Activated T-cell treated with anti-CD3 and anti-CD28 coated beads, Interleukin-2, amount 50 U/mL, for 24 hours (primary cell): ENCODE results near the gene RRAD.
"Not testable (repeated sequence)": the region's sequence is repeated elsewhere in the genome, so short reads cannot be mapped to it uniquely, and the experiment has no call there.

Experiments
- DNase-seq: peaks from one replicate; pipeline ENCODE4 v3.0.0-alpha.2; 2020
- H3K27ac Mint-ChIP-seq: 2 replicates; pipeline ENCODE4 v1.8.0; 2020; ENCODE audit warnings: mild to moderate bottlenecking, mixed read lengths
- H3K27me3 Mint-ChIP-seq: 2 replicates; pipeline ENCODE4 v1.8.0; 2020; ENCODE audit warnings: mixed read lengths
- H3K36me3 Mint-ChIP-seq: 2 replicates; pipeline ENCODE4 v1.8.0; 2020; ENCODE audit warnings: low read depth, mixed read lengths
- H3K4me1 Mint-ChIP-seq: 2 replicates; pipeline ENCODE4 v1.8.0; 2020; ENCODE audit warnings: low read depth, mixed read lengths
- H3K4me3 Mint-ChIP-seq: 2 replicates; pipeline ENCODE4 v1.8.0; 2020; ENCODE audit warnings: mild to moderate bottlenecking, moderate library complexity, mixed read lengths
- H3K9me3 Mint-ChIP-seq: 2 replicates; pipeline ENCODE4 v1.8.0; 2020; ENCODE audit warnings: mixed read lengths

The RRAD gene

DNA sequence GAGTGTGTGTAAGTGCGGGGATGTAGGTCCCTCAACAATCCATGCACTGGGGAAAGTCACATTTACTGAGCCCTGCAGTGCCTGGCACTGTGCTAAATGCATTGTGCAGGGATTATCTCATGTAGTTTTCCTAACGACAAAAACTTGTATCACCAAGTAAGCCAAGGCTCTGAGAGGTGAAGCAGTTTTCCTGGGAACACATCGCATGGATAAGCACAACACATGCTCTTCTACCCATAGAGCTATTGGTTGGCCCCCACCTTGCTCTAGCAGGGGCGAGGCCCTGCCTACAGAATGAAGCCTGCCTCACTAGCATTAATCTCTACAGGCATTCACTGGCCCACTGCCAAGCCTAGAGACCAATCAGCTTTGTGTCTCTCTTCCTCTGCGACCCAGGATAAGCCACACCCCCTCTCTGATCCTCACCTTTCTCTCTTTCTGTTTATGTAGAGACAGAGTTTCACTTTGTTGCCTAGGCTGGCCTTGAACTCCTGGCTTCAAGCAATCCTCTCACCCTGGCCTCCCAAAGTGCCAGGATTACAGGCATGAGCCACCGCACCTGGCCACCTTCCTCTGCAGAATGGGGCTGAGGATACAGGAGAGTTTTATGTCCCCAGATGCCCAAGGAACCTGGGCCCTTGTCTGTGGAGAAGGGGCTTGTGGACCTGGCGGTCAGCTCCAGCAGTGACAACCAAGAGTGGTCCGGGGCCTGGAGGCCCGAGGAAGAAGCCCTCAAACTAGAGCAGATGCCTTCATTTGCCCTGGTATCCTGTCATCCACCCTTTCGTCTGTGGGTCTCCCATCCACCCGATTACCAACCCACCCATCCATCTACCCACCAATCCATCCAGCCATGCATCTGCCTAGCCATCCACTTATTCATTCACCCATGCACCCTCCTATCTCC is 19.4 kb downstream of the RRAD start:
- H3K4me1 Mint-ChIP-seq: peaks cover 6% of the 10 kb centered on the region
- H3K27me3 Mint-ChIP-seq: no peaks in the 10 kb centered on the region
- H3K9me3 Mint-ChIP-seq: no peaks in the 10 kb centered on the region
- no peak overlapping the region for H3K4me3 Mint-ChIP-seq
- DNase-seq: no peak
- no peaks in the 10 kb centered on the region for H3K36me3 Mint-ChIP-seq
- no peak overlapping the region for H3K27ac Mint-ChIP-seq

DNA sequence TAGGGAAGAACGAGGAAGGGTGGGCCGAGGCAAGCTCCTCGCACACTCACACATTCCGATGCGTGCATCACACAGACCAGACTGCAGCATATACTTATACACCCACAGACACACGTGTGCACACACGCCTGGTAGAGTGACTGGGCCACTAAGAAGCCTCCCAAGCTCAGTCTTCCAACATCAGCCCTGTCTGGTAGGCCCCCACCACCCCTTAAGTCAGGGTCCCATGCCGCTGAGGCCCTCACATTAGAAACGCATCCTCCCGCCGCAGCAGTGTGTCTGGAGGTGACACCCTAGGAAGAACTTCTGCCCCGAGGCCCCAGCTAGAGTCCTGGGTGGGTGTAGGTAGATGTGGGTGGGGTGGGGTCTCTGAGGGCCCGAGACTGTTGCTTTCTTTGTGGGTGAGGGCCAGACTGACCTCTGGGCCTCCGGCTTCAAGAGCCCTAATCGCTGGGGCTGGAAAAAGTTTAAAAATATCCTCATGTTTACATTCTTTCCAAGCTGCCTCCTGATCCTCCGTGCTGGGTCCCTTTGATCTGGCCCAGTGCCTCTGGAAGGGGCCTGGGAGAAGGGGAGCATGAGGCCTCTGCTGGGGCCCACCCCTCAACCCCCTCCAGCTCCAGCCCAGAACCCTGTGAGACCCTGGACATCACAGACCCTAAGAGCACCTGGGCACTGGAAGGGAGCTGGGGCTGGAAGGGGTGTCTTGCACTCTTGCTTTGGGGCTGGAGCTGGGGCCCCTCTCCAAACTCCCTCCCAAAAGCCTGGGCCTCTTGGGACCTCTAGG is 20.3 kb downstream of the RRAD start:
- no peaks in the 10 kb centered on the region for H3K27me3 Mint-ChIP-seq
- H3K9me3 Mint-ChIP-seq: no peaks in the 10 kb centered on the region
- no peak overlapping the region for H3K4me3 Mint-ChIP-seq
- no peak overlapping the region for H3K27ac Mint-ChIP-seq
- H3K36me3 Mint-ChIP-seq: no peaks in the 10 kb centered on the region
- H3K4me1 Mint-ChIP-seq: peaks cover 6% of the 10 kb centered on the region
- no peak for DNase-seq

- DNase-seq: no peak
- H3K9me3 Mint-ChIP-seq: no peaks in the 10 kb centered on the region
- H3K27ac Mint-ChIP-seq: no peak overlapping the region
- H3K4me3 Mint-ChIP-seq: no peak overlapping the region
- no peaks in the 10 kb centered on the region for H3K27me3 Mint-ChIP-seq
- H3K36me3 Mint-ChIP-seq: no peaks in the 10 kb centered on the region
- H3K4me1 Mint-ChIP-seq: peaks cover 6% of the 10 kb centered on the region
Observed at GRCh38 chr16:66904428-66904845, 20.9 kb downstream of the RRAD start.

GRCh38 chr16:66903544-66904427 is 21.5 kb downstream of the RRAD start:
- Mint-ChIP-seq H3K27me3 (no peaks in the 10 kb centered on the region), H3K27ac (no peak overlapping the region), H3K4me3 (no peak overlapping the region), H3K4me1 (peaks cover 6% of the 10 kb centered on the region), H3K9me3 (no peaks in the 10 kb centered on the region), H3K36me3 (no peaks in the 10 kb centered on the region)
- no peak for DNase-seq

DNA sequence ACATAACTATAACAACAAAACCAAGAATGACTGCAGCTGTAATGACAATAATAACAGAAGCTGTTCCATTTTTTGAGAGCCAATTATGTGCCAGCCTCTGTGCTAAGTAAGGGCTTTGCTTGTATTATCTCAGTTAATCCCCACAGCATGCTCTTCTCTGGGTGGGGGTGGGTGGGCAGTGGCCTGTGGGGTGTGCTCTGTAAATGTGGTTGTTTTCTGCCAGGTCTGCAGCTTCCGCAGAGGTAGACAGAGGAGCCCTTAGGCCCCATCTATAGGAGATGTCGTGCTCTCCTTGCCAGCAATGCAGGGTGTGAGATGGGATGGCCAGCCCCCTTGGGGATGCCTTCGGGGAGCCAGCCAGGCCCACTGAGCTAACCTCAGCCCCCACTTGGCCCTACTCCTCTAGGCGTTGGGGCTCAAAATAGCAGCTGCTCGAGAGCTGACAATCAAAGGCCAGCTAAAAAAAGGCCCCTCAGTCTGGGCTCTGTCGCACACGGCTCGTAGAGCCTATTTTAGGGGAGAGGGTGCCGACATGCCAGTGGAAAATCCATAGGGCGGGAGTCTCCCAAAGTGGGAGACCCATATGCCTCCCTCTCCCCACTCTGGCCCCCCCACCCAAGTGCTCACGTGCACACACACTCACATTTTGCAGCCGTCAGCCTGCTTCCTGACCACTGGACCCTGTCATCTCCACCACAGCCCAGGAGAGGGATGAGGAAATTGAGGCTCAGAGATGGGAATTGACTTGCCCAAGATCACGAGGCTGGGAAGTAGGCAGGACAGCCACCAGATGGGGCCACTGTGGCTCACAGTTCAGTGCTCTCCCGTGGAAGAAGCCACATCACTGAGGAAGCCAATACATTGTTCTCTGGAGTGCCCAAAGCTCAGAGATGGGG is 22.4 kb downstream of the RRAD start:
- Mint-ChIP-seq H3K4me3 (no peak overlapping the region), H3K36me3 (no peaks in the 10 kb centered on the region), H3K9me3 (no peaks in the 10 kb centered on the region), H3K27ac (no peak overlapping the region), H3K4me1 (peaks cover 6% of the 10 kb centered on the region), H3K27me3 (no peaks in the 10 kb centered on the region)
- DNase-seq: no peak

GRCh38 chr16:66901626-66902025 is 23.7 kb downstream of the RRAD start:
- peaks cover 6% of the 10 kb centered on the region for H3K4me1 Mint-ChIP-seq

DNA sequence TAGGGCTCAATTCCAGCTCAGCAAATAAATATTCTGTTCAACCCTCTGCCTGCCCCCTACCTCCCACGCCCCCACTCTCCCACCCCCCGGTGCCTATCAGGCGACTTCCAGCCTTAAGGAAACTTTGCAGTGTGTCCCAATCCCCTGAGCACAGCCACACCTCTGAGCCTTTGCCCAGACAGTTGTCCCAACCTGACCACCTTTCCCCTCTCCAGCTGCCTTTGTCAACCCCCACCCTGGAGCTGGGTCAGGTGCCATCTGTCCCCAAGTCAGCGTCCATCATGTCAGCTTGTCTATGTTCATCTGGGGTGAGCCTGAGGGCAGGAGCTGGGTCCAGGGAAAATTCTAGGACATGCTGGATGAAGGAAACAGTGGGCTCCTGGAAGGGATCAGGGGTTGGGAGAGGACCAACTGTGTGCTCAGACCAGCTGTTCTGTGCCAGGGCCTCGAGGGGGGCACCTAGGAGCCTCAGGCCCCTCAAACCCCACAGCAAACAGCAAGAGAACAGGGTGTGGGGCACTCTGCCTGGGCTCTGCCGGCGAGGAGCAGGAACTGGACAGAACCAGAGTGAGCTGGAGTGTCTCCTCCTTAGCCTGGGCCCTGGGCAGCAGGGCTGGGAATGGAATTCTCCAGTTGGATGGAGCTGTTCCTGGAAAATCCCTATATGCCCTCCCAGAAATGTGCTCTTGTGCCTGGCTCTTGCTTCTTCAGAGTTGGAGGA is 24.5 kb downstream of the RRAD start:
- no peaks in the 10 kb centered on the region for H3K27me3 Mint-ChIP-seq
- no peak overlapping the region for H3K27ac Mint-ChIP-seq
- peaks cover 3% of the 10 kb centered on the region for H3K36me3 Mint-ChIP-seq
- no peak for DNase-seq
- no peak overlapping the region for H3K4me3 Mint-ChIP-seq
- peaks cover 2% of the 10 kb centered on the region for H3K4me1 Mint-ChIP-seq
- H3K9me3 Mint-ChIP-seq: no peaks in the 10 kb centered on the region

More at GRCh38 chr16:66901626-66902025, 23.7 kb downstream of the RRAD start:
- Mint-ChIP-seq H3K27ac (no peak overlapping the region), H3K36me3 (no peaks in the 10 kb centered on the region), H3K9me3 (no peaks in the 10 kb centered on the region), H3K27me3 (no peaks in the 10 kb centered on the region), H3K4me3 (no peak overlapping the region)
- DNase-seq: no peak

- Mint-ChIP-seq H3K4me3 (no peak overlapping the region), H3K27me3 (no peaks in the 10 kb centered on the region), H3K4me1 (no peaks in the 10 kb centered on the region), H3K27ac (no peak overlapping the region), H3K9me3 (no peaks in the 10 kb centered on the region), H3K36me3 (peaks cover 4% of the 10 kb centered on the region)
- no peak for DNase-seq
Observed at GRCh38 chr16:66899945-66900710, 25.2 kb downstream of the RRAD start.

DNA sequence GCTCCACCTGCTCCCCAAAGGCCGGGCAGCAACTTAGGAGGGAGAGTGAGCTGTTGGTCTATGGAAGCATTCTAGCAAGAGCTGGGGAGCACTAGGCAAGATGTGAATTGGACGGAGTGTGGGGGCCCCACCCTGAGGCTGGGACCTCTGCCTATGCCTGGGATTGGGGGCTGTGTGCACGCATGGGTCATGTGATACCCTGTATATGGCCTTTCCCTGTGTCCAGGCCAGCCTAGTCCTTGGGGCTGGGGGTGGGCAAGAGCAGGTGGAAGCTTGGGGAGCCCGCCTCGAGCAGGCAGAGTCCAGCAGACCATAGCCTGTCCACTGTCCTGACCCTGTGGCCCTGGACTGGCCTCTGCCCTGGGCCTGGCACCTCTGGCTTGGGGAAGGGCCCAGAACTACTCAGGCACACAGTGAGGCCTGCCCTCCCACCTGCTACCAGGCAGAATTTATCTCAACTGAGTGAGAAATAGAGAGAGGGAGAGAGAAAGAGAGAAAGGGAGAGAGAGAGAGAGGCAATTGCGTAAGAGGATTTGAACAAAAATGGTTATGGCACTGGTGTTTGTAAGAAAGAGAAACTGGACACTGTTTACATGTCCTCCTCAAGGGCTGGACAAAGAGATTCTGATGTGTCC is 25.9 kb downstream of the RRAD start:
- peaks cover 11% of the 10 kb centered on the region for H3K36me3 Mint-ChIP-seq
- H3K27me3 Mint-ChIP-seq: no peaks in the 10 kb centered on the region
- no peak overlapping the region for H3K4me3 Mint-ChIP-seq
- no peak overlapping the region for H3K27ac Mint-ChIP-seq
- no peak for DNase-seq
- no peaks in the 10 kb centered on the region for H3K4me1 Mint-ChIP-seq
- no peaks in the 10 kb centered on the region for H3K9me3 Mint-ChIP-seq

- Mint-ChIP-seq H3K36me3 (peaks cover 16% of the 10 kb centered on the region), H3K27me3 (no peaks in the 10 kb centered on the region), H3K4me3 (no peak overlapping the region), H3K4me1 (no peaks in the 10 kb centered on the region), H3K9me3 (no peaks in the 10 kb centered on the region), H3K27ac (no peak overlapping the region)
- DNase-seq: no peak
Observed at GRCh38 chr16:66898933-66899309, 26.4 kb downstream of the RRAD start.

DNA sequence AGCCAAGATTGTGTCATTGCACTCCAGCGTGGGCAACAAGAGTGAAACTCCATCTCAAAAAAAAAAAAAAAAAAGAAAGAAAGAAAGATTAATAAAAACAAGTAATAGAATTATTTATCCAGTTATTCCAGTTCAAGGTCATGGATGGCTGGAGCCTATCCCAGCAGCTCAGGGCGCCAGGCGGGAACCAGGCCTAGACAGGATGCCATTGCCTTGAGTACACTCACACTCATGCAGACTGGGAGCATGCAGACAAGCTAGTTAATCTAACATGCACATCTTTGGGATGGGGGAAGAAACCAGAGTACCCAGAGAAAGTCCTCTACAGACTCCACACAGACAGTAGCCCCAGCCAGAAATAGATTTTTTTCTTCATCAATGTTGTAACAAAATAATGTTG is 27.1 kb downstream of the RRAD start:
- Mint-ChIP-seq H3K27me3 (no peaks in the 10 kb centered on the region), H3K9me3 (no peaks in the 10 kb centered on the region), H3K4me3 (no peak overlapping the region), H3K36me3 (peaks cover 18% of the 10 kb centered on the region), H3K4me1 (peaks cover under 1% of the 10 kb centered on the region), H3K27ac (no peak overlapping the region)
- DNase-seq: no peak

- H3K9me3 Mint-ChIP-seq, H3K27ac Mint-ChIP-seq, H3K4me1 Mint-ChIP-seq, DNase-seq, H3K4me3 Mint-ChIP-seq, H3K27me3 Mint-ChIP-seq: not testable (repeated sequence)
- peaks cover 25% of the 10 kb centered on the region for H3K36me3 Mint-ChIP-seq
Observed at GRCh38 chr16:66896682-66897081, 28.7 kb downstream of the RRAD start.
